ENCODE results near the gene CCR3.

CCR3 gene

GRCh38 chr3:46277476-46277875 is 35.2 kb downstream of the CCR3 start:
- no peak for DNase-seq

- no peak for DNase-seq
Measured at GRCh38 chr3:46278816-46279672, 36.8 kb downstream of the CCR3 start.

GRCh38 chr3:46280105-46280797 is 38.0 kb downstream of the CCR3 start:
- no peak for DNase-seq

GRCh38 chr3:46281551-46281950 is 39.3 kb downstream of the CCR3 start:
- DNase-seq, result no peak

- no peak for DNase-seq
Measured at GRCh38 chr3:46282041-46282440, 39.8 kb downstream of the CCR3 start.

- no peak for DNase-seq
Measured at GRCh38 chr3:46282696-46283095, 40.4 kb downstream of the CCR3 start.

- no peak for DNase-seq
Measured at GRCh38 chr3:46283881-46284450, 41.7 kb downstream of the CCR3 start.

- no peak for DNase-seq
Measured at GRCh38 chr3:46284981-46285683, 42.9 kb downstream of the CCR3 start.

GRCh38 chr3:46285931-46286619 is 43.8 kb downstream of the CCR3 start:
- no peak for DNase-seq

- DNase-seq, result no peak
Measured at GRCh38 chr3:46286947-46287565, 44.8 kb downstream of the CCR3 start.

GRCh38 chr3:46289551-46289950 is 47.3 kb downstream of the CCR3 start:
- DNase-seq, result no peak

- no peak for DNase-seq
Measured at GRCh38 chr3:46289966-46290365, 47.7 kb downstream of the CCR3 start.

GRCh38 chr3:46291046-46291445 is 48.8 kb downstream of the CCR3 start:
- no peak for DNase-seq

GRCh38 chr3:46293035-46293724 is 50.9 kb downstream of the CCR3 start:
- no peak for DNase-seq

GRCh38 chr3:46293991-46294833 is 52.0 kb downstream of the CCR3 start:
- DNase-seq, result no peak

- DNase-seq, result no peak
Measured at GRCh38 chr3:46296826-46297225, 54.6 kb downstream of the CCR3 start.

GRCh38 chr3:46297658-46298423 is 55.6 kb downstream of the CCR3 start:
- DNase-seq, result no peak

- DNase-seq, result no peak
Measured at GRCh38 chr3:46298871-46299607, 56.8 kb downstream of the CCR3 start.

All from NCI-H1092 treated with DMSO at 0.1 percent for 48 hours (cell line).